Keratinocyte (primary cell): ENCODE measurements around the gene BBS9. TPM values are rescaled to one million over a fixed set of nuclear protein-coding genes. Genes with fewer than 3 reads are reported as not detected.

Source experiments
- DNase-seq: peaks from one replicate; pipeline ENCODE4 v3.0.0-alpha.2; 2011; ENCODE audit warnings: low read depth, missing footprints, low spot score
- FAIRE-seq: peaks from 2 replicates; lab custom pipeline; 2011; peaks lifted over from hg19 to GRCh38; lab: Jason Lieb, UNC
- H2AFZ ChIP-seq: 2 replicates; pipeline ENCODE4 v1.6.0; 2012; ENCODE audit warnings: low read length, control low read depth, inconsistent platforms; ENCODE audit not compliant: control insufficient read depth
- H3K27ac ChIP-seq: 2 replicates; pipeline ENCODE4 v1.5.1; 2011; ENCODE audit warnings: low read length; ENCODE audit not compliant: control insufficient read depth, insufficient read depth
- H3K27me3 ChIP-seq: 3 replicates; pipeline ENCODE4 v1.6.0; 2011; ENCODE audit warnings: low read length; ENCODE audit not compliant: control insufficient read depth, insufficient read depth; ENCODE audit errors: extremely low read depth
- H3K36me3 ChIP-seq, 2 experiments: 2 replicates in 1 of 2; 3 replicates in 1 of 2; pipeline ENCODE4 v1.5.1; 2011; ENCODE audit warnings: low read length in 2 of 2, mild to moderate bottlenecking in 1 of 2; ENCODE audit not compliant: control insufficient read depth in 2 of 2, insufficient read depth in 2 of 2; ENCODE audit errors: extremely low read depth in 1 of 2
- H3K4me1 ChIP-seq: 3 replicates; pipeline ENCODE4 v1.5.1; 2011; ENCODE audit warnings: low read length; ENCODE audit not compliant: control insufficient read depth, insufficient read depth; ENCODE audit errors: extremely low read depth
- H3K4me2 ChIP-seq: 3 replicates; pipeline ENCODE4 v1.6.0; 2011; ENCODE audit warnings: low read depth, low read length; ENCODE audit not compliant: control insufficient read depth, insufficient read depth; ENCODE audit errors: extremely low read depth
- H3K4me3 ChIP-seq, 3 experiments: fragments of 200-600 bp in 1 of 3; sonication (generic) in 1 of 3; 2 replicates in 2 of 3; 3 replicates in 1 of 3; pipeline ENCODE4 v1.5.1; 2011 to 2016; ENCODE audit warnings: low read length in 3 of 3, mild to moderate bottlenecking in 3 of 3, control low read depth in 2 of 3, inconsistent platforms in 1 of 3, low read depth in 1 of 3, mixed read lengths in 1 of 3, mixed run types in 1 of 3, moderate library complexity in 1 of 3; ENCODE audit not compliant: control insufficient read depth in 2 of 3, insufficient read depth in 2 of 3; ENCODE audit errors: extremely low read depth in 1 of 3
- H3K79me2 ChIP-seq: 2 replicates; pipeline ENCODE4 v1.6.0; 2012; ENCODE audit warnings: low read length; ENCODE audit not compliant: control insufficient read depth, insufficient read depth
- H3K9ac ChIP-seq: 3 replicates; pipeline ENCODE4 v1.6.0; 2011; ENCODE audit warnings: low read length; ENCODE audit not compliant: control insufficient read depth, insufficient read depth; ENCODE audit errors: extremely low read depth
- H3K9me1 ChIP-seq: 3 replicates; pipeline ENCODE4 v1.6.0; 2011; ENCODE audit warnings: low read length; ENCODE audit not compliant: control insufficient read depth, insufficient read depth; ENCODE audit errors: extremely low read depth
- H3K9me3 ChIP-seq: 2 replicates; pipeline ENCODE4 v1.5.1; 2012; ENCODE audit warnings: low read depth, low read length; ENCODE audit not compliant: control insufficient read depth
- H4K20me1 ChIP-seq: 3 replicates; pipeline ENCODE4 v1.6.0; 2011; ENCODE audit warnings: low read length; ENCODE audit not compliant: control insufficient read depth, insufficient read depth; ENCODE audit errors: extremely low read depth
- CTCF ChIP-seq, 3 experiments: IDR thresholded peaks in 1 of 3; conservative IDR thresholded peaks in 1 of 3; optimal IDR thresholded peaks in 1 of 3; 2 replicates in 2 of 3; 3 replicates in 1 of 3; pipeline versions ENCODE3 to v1.5.1; 2011; ENCODE audit warnings: low read length in 3 of 3, mild to moderate bottlenecking in 3 of 3, moderate library complexity in 2 of 3, control low read depth in 1 of 3, inconsistent platforms in 1 of 3; ENCODE audit not compliant: insufficient read depth in 2 of 3; ENCODE audit errors: extremely low read depth in 1 of 3
- EZH2 ChIP-seq: IDR thresholded peaks from one replicate; pipeline ENCODE4 v1.6.1; 2012; ENCODE audit warnings: inconsistent platforms, mild to moderate bottlenecking, low read length, moderate library complexity
- dilution Hi-C: fragments of 300-500 bp; cut with MboI; formaldehyde crosslinking; loops from one replicate; pipeline ENCODE4 v1.7.0; 2020; ENCODE audit warnings: low sequenced_read_pairs; ENCODE audit not compliant: extremely low pct_ligation_motif_present
- polyA plus RNA-seq, 5 experiments: library from polyadenylated mRNA; depleted of rRNA in 3 of 5; stranded (reverse) in 3 of 5; stranded (forward) in 1 of 5; unstranded in 1 of 5; fragments of >200 nt; gene quantifications; 1 replicate in 1 of 5; 2 replicates in 3 of 5; 3 replicates in 1 of 5; pipeline versions ENCODE4 v1.2.1 to v1.2.3, GENCODE V29; 2011 to 2012; ENCODE audit warnings: missing spikeins in 2 of 5, low read depth in 1 of 5, low replicate concordance in 1 of 5
- small RNA-seq, 3 experiments: library from RNA; depleted of rRNA; stranded (forward); fragments of <200 nt; gene quantifications; one replicate each; pipeline ENCODE3, GENCODE V24; 2012; ENCODE audit warnings: low read depth in 3 of 3, low replicate concordance in 1 of 3; ENCODE audit not compliant: insufficient read length in 3 of 3

Gene BBS9
- polyA plus RNA-seq, 1 donor (not counting 4 experiments of a cell fraction or from before 2014, with no cell fraction given), result 7.6 TPM

GRCh38 chr7:33654676-33655075 lies 525.3 kb downstream of the BBS9 start:
- Histone ChIP-seq H3K36me3 (no peaks in the 10 kb centered on the region), H2AFZ (no peak overlapping the region), H3K4me2 (no peak overlapping the region), H3K9me3 (no peaks in the 10 kb centered on the region), H3K79me2 (no peaks in the 10 kb centered on the region), H3K4me1 (no peaks in the 10 kb centered on the region), H3K27me3 (no peaks in the 10 kb centered on the region), H3K27ac (no peak overlapping the region), H3K9ac (no peak overlapping the region), H3K4me3 (no peak overlapping the region), H4K20me1 (no peaks in the 10 kb centered on the region), H3K9me1 (no peaks in the 10 kb centered on the region)
- no peak for TF ChIP-seq CTCF (optimal IDR thresholded peaks at IDR 0.05 in 1 of 3, IDR thresholded peaks at IDR 0.05 in 1 of 3, conservative IDR thresholded peaks at IDR 0.05 in 1 of 3; ENCODE audit: extremely low read depth in 1 of 3, insufficient read depth in 2 of 3, low read length in 3 of 3)
- TF ChIP-seq EZH2, result no peak
- DNase-seq (no peak), FAIRE-seq (no peak)
- dilution Hi-C loops, result no loop called here

Small RNA genes lying within 50 kb of the gene (small RNA-seq; reads per million reads assigned to genes)
- 0 reads per million in 3 experiments for gene AC007312.1
- gene AC074338.1, result 0 to 0.25 (median 0) reads per million in 3 experiments
- 0 reads per million in 3 experiments for gene RNA5SP229

Other genes with a start within 250 kb of the BBS9 start
- gene KBTBD2, start 237.8 kb upstream of the BBS9 start, polyA plus RNA-seq, result 17.8 to 28.2 TPM (median 21.4 TPM) in 3 replicates
- 72.6 to 173 TPM (median 92.2 TPM) in 3 replicates for gene FKBP9, start 172.1 kb upstream of the BBS9 start, polyA plus RNA-seq
- gene NT5C3A, start 66.8 kb upstream of the BBS9 start, polyA plus RNA-seq, result 12.6 to 30.5 TPM (median 16.2 TPM) in 3 replicates
- 11.1 to 20.6 TPM (median 17.4 TPM) in 3 replicates for gene RP9, start 20.2 kb upstream of the BBS9 start, polyA plus RNA-seq